Stimulated activated CD8-positive, alpha-beta memory T cell treated with anti-CD3 and anti-CD28 coated beads, Interleukin-4, amount 100 ng/mL, for 4 hours (primary cell): ENCODE measurements around the gene AGT.

Experiments
- DNase-seq, 2 donors: peaks; one replicate each; pipeline ENCODE4 v3.0.0-alpha.2; 2020; ENCODE audit warnings: low read depth in 2 of 2, low spot score in 1 of 2

The AGT gene

DNA sequence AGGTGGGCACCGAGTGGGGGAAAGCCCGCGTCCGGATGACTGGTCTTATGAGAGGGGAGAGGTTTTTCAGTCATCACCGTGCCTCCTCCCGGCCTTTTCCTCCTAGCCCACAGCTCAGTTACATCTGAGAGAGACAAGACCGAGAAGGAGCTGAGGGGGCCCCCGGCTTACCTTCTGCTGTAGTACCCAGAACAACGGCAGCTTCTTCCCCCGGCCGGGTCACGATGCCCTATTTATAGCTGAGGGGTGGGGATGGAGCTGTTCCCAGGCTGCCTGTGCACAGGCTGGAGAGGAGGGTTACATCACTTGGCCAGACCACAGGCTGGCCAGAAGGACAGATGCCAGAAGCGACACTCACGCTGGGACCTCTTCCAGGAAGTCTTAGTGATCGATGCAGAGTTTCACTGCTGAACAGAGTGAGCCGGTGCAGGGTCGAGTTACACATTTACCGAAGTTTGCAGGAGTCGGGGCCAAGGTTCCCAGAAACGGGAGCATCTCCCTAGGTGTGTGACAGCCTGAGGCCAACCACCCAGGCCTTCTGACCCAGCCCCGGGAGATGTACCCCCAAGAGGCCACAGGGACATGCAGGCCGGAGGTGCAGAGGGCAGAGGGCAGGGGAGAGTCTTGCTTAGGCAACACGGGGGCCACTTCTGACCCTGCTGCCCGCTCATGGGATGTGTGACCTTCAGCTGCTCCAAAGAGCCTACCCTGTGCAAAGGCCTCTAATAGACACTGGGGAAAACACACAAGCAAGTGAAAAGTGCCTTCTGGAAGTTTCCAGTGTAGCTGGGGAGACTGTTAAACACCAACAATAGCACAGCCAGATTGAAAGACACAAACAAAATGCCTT is at the start of gene AGT:
Gene AGT (minus strand): TSS at position 208 of the 850 bp plus-strand sequence. CDS start 3,299 bp downstream, outside the sequence.
- DNase-seq: no peak

GRCh38 chr1:230761443-230762167 is 47.7 kb upstream of the AGT start:
- DNase-seq: no peak

DNA sequence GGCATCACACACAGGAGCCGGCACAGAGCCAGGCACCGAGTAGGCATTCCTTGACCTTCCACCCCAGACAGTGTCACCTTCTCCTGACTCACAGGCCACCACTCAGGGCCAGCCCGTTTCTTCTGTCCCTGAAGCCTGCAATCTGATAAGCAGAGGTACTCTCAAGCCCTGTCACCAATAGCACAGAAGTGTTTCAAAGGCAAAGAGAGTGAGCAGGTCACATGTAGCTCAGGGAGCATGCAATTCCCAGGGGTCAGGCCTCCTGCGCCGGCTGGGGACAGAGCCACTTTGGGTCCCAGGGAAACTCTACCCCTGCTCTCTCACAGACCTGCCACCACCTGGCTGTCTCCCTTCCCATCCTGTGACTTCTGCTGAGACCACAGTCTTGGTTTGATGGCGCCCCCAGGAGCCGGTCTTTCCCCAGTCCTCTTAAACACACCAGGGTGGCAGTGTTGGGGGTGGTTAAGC is 46.5 kb upstream of the AGT start:
- no peak for DNase-seq

GRCh38 chr1:230759369-230760065 is 45.6 kb upstream of the AGT start:
- no peak for DNase-seq

- no peak for DNase-seq
These were observed 44.9 kb upstream of the AGT start for GRCh38 chr1:230758709-230759368.

DNA sequence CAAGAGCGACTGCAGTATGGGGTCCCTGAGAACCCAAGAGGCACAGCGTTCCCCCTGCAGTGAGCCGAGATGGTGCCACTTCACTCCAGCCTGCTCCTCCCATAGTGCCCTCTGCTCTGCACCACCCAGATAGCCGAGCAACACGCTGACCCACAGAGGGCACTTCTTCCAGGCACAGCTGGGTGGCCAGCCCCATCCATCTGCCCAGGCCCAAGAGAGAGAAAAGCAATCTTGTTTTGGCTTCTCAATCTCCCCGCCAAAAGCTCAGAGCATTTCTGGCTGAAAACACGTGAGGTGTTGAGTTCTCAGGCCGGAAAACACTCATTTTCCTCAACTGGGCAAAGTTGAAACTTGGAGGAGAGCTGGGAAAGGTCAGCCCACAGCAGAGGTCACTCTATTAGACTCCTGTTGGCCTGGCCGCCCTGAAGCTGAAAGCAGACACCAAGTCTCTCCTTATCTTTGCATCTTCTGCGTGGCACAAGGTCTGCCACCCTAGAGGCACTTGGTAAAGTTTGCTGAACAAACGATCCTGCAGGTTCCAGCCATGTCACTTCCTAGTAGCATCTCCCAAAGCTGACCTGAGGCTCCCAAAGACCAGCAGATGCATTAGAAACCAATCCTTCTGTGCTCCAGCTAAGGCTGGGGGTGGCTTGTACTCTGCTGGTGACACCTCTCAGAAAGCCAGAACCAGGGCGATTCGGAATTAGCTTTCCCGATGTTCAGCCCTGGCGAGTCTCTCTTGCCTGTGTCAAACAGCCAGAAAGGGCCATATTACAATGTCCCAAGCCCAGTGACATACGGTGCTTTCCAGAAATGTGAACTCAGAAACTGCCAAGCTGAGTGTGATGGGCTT is 44.2 kb upstream of the AGT start:
- no peak for DNase-seq

DNA sequence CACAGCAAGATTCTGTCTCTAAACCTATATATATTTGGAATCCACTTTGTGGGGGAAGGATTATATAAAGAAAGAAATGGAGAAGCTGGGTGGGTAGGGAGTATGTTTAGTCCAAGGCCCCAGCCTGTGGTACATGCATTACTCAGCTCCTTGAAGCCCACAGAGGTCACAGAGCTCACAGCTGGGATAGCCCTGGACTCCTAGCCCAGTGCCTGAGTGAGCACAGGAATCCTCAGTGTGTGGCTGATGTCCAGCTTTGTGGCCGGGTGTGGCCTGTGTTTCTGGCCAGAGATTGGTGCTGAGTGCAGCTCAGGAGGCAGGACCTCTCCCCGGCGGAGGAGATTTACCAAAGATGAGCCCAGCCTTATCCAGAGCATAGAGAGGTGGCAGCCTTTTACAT is 40.9 kb upstream of the AGT start:
- no peak for DNase-seq

- DNase-seq: no peak
These were observed 39.8 kb upstream of the AGT start for GRCh38 chr1:230753586-230754251.

DNA sequence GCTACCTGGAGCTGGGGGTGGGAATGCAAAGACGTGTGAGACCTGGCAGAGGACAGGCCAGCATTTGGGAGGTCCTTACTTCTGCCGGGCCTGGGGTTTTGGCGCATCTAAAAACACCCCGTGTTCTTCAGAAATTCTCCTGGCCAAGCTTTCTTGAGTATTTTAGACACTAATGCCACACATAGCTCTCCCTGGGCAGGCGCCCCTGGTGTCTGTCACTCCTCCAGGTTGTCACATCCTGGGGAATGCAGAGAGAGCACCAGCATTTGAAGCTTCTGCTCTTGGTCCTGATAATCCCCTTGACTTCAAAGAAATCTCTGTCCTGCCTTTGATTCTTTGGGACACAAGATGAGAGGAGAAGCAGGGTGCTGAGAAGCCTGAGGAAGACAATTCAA is 39.3 kb upstream of the AGT start:
- DNase-seq: no peak

DNA sequence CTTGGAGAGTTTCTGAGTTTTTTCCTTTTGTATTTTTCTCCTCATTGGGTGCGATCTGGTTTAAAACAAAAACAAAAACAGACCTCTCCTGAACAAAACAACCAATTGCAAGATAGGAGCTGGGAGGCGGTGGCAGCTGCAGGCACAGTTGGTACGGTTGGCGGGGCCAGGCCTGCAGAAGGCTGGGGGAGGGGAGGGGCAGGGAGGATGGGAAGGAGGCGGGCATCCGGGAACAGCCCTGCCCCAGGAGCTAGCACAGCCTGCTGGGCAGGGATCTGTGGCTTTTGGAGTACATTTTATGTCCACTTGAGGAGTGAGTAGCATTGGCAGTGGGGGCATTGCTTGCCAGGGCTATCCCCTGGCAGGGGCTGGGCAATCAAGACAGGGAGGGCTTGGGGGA is 38.5 kb upstream of the AGT start:
- no peak for DNase-seq

- no peak for DNase-seq
These were observed 37.2 kb upstream of the AGT start for GRCh38 chr1:230750986-230751625.

- no peak for DNase-seq
These were observed 36.7 kb upstream of the AGT start for GRCh38 chr1:230750576-230750975.

DNA sequence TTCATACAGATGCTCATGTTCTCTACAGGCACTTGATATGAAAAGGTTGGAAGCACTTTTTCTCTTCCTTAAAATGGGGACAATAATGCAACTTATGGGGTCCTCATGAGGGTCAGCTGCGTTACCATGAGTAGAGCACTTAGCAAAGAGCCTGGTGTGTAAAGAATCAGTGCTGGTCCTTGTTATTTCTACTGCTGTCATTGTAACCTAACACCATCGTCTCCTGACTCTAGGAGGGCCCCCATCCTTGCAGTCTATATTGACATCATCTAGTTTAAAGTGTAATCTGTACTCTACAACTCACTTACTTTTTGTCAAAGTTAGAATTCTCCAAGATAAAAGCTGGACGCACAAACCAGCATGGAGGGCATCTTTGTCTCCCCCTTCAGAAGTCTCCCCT is 35.7 kb upstream of the AGT start:
- DNase-seq: no peak

DNA sequence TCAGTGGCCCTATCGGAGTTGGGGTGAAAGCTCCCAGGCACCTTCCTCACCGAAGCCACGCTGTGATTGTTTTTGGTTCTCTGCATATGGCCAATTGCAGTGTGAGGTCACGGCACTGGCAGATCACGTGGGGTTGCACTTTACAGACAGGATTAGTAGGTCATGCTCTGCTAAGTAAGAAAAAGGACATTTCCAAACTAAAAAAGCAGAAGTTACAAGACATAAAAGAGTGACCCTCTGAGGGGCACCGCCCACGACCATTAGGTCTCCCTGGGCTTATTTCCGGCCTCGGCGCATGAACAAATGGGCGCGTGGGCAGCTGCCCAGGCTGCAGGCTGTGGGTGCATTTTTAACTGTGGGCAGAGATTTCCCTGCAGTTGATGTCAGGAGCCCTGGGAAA is 35.2 kb upstream of the AGT start:
- DNase-seq: no peak

DNA sequence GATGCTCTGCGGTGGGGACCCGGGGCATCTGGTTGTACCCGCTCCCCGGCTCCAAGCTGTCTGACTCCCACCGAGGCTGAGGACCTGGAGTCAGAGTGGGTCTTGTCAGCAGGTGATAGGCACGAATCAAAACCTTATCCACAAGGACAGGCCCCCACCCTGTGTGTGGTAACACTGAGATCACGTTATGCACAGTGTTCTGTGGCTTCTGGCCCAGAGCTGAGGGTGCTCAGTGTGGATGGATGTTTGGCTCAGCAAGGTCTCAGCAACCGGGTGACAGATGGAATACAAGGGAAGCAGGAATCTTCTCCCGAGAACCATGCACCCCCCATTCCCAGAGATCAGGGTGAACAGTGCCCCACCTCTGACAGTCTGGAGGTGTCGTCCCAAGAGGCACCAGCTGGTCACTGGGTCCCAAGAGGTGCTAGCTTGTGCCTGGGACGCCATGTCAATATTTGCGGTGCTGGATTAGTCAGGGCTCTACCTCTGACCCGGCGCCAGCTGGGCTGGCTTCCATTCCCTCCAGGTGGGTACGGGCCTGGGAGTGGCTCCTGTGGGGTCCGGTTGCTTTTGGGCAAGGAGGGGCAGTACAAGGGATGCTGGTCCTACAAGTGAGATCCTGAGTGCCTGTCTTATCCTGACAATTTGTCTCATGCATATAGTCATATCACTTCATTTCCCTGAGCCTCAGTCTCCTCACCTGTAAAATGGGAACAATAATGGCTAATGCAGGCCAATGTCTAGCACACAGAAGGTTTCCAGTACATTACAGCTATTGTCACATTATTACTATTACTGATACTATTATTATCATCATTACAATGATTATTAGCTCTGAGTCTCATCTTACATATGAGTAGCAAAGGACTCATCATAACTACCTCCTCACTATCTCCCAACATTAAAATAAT is 34.2 kb upstream of the AGT start:
- DNase-seq: no peak

GRCh38 chr1:230747127-230747730 is 33.3 kb upstream of the AGT start, which contains the start of gene CAPN9:
CAPN9 (plus strand) TSS chr1:230747388; CDS start chr1:230747497, 109 bp downstream.
- DNase-seq: no peak

DNA sequence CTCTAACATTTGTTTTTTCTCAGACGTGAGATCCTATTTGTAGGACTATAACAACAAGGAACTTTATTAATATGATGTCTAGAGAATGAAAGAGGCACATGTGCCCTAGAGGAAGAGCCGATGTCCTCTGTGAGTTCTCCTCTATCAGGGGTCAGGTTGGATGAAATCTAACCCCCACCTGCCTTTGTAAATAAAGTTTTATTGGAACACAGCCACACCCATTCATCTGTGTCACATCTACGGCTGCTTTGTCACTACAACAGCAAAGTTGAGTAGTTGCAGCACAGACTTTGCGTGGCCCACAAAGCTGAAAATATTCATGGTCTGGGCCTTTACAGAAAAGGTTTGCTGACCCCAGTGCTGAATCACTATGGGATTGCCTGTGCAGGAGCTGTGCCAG is 32.7 kb upstream of the AGT start:
- no peak for DNase-seq

DNA sequence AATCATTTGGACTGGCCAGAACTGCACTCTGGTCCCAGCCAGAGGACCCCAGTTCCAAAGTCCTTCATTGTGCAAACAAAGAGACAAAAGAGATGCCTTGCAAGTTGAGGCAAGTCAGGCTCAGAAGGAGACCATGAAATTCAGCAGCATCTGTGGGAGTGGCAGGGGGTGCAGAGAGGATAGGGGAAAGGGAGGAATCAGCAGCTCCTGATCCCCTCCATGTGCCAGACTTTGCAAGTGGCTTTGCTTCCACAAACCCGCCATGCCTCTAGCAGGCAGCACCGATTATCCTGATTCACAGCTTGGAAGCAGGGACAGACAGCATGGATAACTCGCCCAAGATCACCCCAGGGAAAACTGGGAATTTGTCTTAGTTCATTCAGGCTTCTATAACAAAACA is 31.1 kb upstream of the AGT start:
- DNase-seq: no peak
